Measurements from ENCODE around the gene MARCHF3.
"Not testable (repeated sequence)": the region's sequence is repeated elsewhere in the genome, so short reads cannot be mapped to it uniquely, and the experiment has no call there.

GRCh38 chr5:127023552-127024191, 6.7 kb downstream of the MARCHF3 start:
- not testable (repeated sequence) for TF ChIP-seq ISL1 (CRISPR knock-in tag; IDR thresholded peaks at IDR 0.05); CSRNP3 (CRISPR knock-in tag; IDR thresholded peaks at IDR 0.05); CSDC2 (CRISPR knock-in tag; IDR thresholded peaks at IDR 0.05); PATZ1 (CRISPR knock-in tag; IDR thresholded peaks at IDR 0.05; ENCODE audit: borderline replicate concordance); ESRRG (CRISPR knock-in tag; IDR thresholded peaks at IDR 0.05); ZC3H10 (CRISPR knock-in tag; IDR thresholded peaks at IDR 0.05); TOX (CRISPR knock-in tag; IDR thresholded peaks at IDR 0.05; ENCODE audit: borderline replicate concordance); ZFP3 (CRISPR knock-in tag; IDR thresholded peaks at IDR 0.05); ZFP30 (CRISPR knock-in tag; IDR thresholded peaks at IDR 0.05); OSR1 (CRISPR knock-in tag; IDR thresholded peaks at IDR 0.05); PPARA (CRISPR knock-in tag; IDR thresholded peaks at IDR 0.05; ENCODE audit: borderline replicate concordance)
- TF ChIP-seq, protein P1, sequence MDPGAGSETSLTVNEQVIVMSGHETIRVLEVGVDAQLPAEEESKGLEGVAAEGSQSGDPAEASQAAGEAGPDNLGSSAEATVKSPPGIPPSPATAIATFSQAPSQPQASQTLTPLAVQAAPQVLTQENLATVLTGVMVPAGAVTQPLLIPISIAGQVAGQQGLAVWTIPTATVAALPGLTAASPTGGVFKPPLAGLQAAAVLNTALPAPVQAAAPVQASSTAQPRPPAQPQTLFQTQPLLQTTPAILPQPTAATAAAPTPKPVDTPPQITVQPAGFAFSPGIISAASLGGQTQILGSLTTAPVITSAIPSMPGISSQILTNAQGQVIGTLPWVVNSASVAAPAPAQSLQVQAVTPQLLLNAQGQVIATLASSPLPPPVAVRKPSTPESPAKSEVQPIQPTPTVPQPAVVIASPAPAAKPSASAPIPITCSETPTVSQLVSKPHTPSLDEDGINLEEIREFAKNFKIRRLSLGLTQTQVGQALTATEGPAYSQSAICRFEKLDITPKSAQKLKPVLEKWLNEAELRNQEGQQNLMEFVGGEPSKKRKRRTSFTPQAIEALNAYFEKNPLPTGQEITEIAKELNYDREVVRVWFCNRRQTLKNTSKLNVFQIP (CRISPR knock-in tag; IDR thresholded peaks at IDR 0.05; ENCODE audit: borderline replicate concordance, low read depth) = not testable (repeated sequence)
- TF ChIP-seq, protein P2, sequence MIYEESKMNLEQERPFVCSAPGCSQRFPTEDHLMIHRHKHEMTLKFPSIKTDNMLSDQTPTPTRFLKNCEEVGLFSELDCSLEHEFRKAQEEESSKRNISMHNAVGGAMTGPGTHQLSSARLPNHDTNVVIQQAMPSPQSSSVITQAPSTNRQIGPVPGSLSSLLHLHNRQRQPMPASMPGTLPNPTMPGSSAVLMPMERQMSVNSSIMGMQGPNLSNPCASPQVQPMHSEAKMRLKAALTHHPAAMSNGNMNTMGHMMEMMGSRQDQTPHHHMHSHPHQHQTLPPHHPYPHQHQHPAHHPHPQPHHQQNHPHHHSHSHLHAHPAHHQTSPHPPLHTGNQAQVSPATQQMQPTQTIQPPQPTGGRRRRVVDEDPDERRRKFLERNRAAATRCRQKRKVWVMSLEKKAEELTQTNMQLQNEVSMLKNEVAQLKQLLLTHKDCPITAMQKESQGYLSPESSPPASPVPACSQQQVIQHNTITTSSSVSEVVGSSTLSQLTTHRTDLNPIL (CRISPR knock-in tag; IDR thresholded peaks at IDR 0.05; ENCODE audit: low read depth) = not testable (repeated sequence)
